Measurements from ENCODE around the gene CAPN12. TPM values are rescaled to one million over a fixed set of nuclear protein-coding genes. Genes with fewer than 3 reads are reported as not detected.

CAPN12 gene
- polyA plus RNA-seq, 1 donor (not counting 4 experiments of a cell fraction or from before 2014, with no cell fraction given), result 5.6 TPM

GRCh38 chr19:38721496-38721895 lies 22.8 kb downstream of the CAPN12 start:
- no peaks in the 10 kb centered on the region for H3K9me3 ChIP-seq (ENCODE audit: control insufficient read depth, low read depth, low read length)
- peaks cover 3% of the 10 kb centered on the region for H3K9me1 ChIP-seq (ENCODE audit: control insufficient read depth, extremely low read depth, insufficient read depth, low read length)
- H3K9ac ChIP-seq (ENCODE audit: control insufficient read depth, extremely low read depth, insufficient read depth, low read length), result no peak overlapping the region
- H3K79me2 ChIP-seq (ENCODE audit: control insufficient read depth, insufficient read depth, low read length), result peaks cover 35% of the 10 kb centered on the region
- peaks cover 81 to 84% of the 10 kb centered on the region in 2 experiments for H3K36me3 ChIP-seq (ENCODE audit: control insufficient read depth in 2 of 2, extremely low read depth in 1 of 2, insufficient read depth in 2 of 2, low read length in 2 of 2)
- H3K4me1 ChIP-seq (ENCODE audit: control insufficient read depth, extremely low read depth, insufficient read depth, low read length), result peaks cover 8% of the 10 kb centered on the region
- TF ChIP-seq CTCF (optimal IDR thresholded peaks at IDR 0.05 in 1 of 3, IDR thresholded peaks at IDR 0.05 in 1 of 3, conservative IDR thresholded peaks at IDR 0.05 in 1 of 3; ENCODE audit: extremely low read depth in 1 of 3, insufficient read depth in 2 of 3, low read length in 3 of 3) (no peak), EZH2 (IDR thresholded peaks at IDR 0.05; ENCODE audit: low read length) (no peak)
- no peak overlapping the region for H3K4me3 ChIP-seq (ENCODE audit: control insufficient read depth in 2 of 3, extremely low read depth in 1 of 3, insufficient read depth in 2 of 3, low read depth in 1 of 3, low read length in 3 of 3)
- dilution Hi-C loops (cut with MboI; ENCODE audit: extremely low pct_ligation_motif_present, low sequenced_read_pairs), result no loop called here
- H3K27me3 ChIP-seq (ENCODE audit: control insufficient read depth, extremely low read depth, insufficient read depth, low read length), result no peaks in the 10 kb centered on the region
- no peak overlapping the region for H3K27ac ChIP-seq (ENCODE audit: control insufficient read depth, insufficient read depth, low read length)
- no peak overlapping the region for H2AFZ ChIP-seq (ENCODE audit: control insufficient read depth, low read length)
- FAIRE-seq (no peak), DNase-seq (ENCODE audit: low read depth, low spot score) (no peak)
- H3K4me2 ChIP-seq (ENCODE audit: control insufficient read depth, extremely low read depth, insufficient read depth, low read depth, low read length), result no peak overlapping the region
- peaks cover 4% of the 10 kb centered on the region for H4K20me1 ChIP-seq (ENCODE audit: control insufficient read depth, extremely low read depth, insufficient read depth, low read length)

- peaks cover 4% of the 10 kb centered on the region for H4K20me1 ChIP-seq (ENCODE audit: control insufficient read depth, extremely low read depth, insufficient read depth, low read length)
- H3K36me3 ChIP-seq (ENCODE audit: control insufficient read depth in 2 of 2, extremely low read depth in 1 of 2, insufficient read depth in 2 of 2, low read length in 2 of 2), result peaks cover 78 to 85% of the 10 kb centered on the region in 2 experiments
- no peak overlapping the region for H3K4me2 ChIP-seq (ENCODE audit: control insufficient read depth, extremely low read depth, insufficient read depth, low read depth, low read length)
- peaks cover 8% of the 10 kb centered on the region for H3K4me1 ChIP-seq (ENCODE audit: control insufficient read depth, extremely low read depth, insufficient read depth, low read length)
- no peak overlapping the region for H3K27ac ChIP-seq (ENCODE audit: control insufficient read depth, insufficient read depth, low read length)
- peaks cover 35% of the 10 kb centered on the region for H3K79me2 ChIP-seq (ENCODE audit: control insufficient read depth, insufficient read depth, low read length)
- no peak overlapping the region for H3K9ac ChIP-seq (ENCODE audit: control insufficient read depth, extremely low read depth, insufficient read depth, low read length)
- no peaks in the 10 kb centered on the region for H3K9me3 ChIP-seq (ENCODE audit: control insufficient read depth, low read depth, low read length)
- peaks cover 3% of the 10 kb centered on the region for H3K9me1 ChIP-seq (ENCODE audit: control insufficient read depth, extremely low read depth, insufficient read depth, low read length)
- no peaks in the 10 kb centered on the region for H3K27me3 ChIP-seq (ENCODE audit: control insufficient read depth, extremely low read depth, insufficient read depth, low read length)
- H2AFZ ChIP-seq (ENCODE audit: control insufficient read depth, low read length), result no peak overlapping the region
- dilution Hi-C loops (cut with MboI; ENCODE audit: extremely low pct_ligation_motif_present, low sequenced_read_pairs), result no loop called here
- no peak for DNase-seq (ENCODE audit: low read depth, low spot score)
- FAIRE-seq, result no peak
- no peak for TF ChIP-seq EZH2 (IDR thresholded peaks at IDR 0.05; ENCODE audit: low read length)
- no peak for TF ChIP-seq CTCF (optimal IDR thresholded peaks at IDR 0.05 in 1 of 3, IDR thresholded peaks at IDR 0.05 in 1 of 3, conservative IDR thresholded peaks at IDR 0.05 in 1 of 3; ENCODE audit: extremely low read depth in 1 of 3, insufficient read depth in 2 of 3, low read length in 3 of 3)
- no peak overlapping the region for H3K4me3 ChIP-seq (ENCODE audit: control insufficient read depth in 2 of 3, extremely low read depth in 1 of 3, insufficient read depth in 2 of 3, low read depth in 1 of 3, low read length in 3 of 3)
Measured at GRCh38 chr19:38720559-38721236, 23.6 kb downstream of the CAPN12 start.
